GM12891 (cell line): ENCODE results near the gene SLC16A3.
"Not testable (repeated sequence)": the region's sequence is repeated elsewhere in the genome, so short reads cannot be mapped to it uniquely, and the experiment has no call there.

Experiments used
- POLR2A ChIP-seq: IDR thresholded peaks from 2 replicates; pipeline ENCODE4 v1.6.1; 2011; ENCODE audit warnings: low read depth, low read length, control low read depth
- POLR2AphosphoS5 ChIP-seq: IDR thresholded peaks from 2 replicates; pipeline ENCODE4 v1.6.1; 2011; ENCODE audit warnings: low read depth, low read length, control low read depth
- POU2F2 ChIP-seq: IDR thresholded peaks from 2 replicates; pipeline ENCODE4 v1.6.1; 2011; ENCODE audit warnings: low read depth, mild to moderate bottlenecking, control low read depth, low read length, moderate library complexity
- SPI1 ChIP-seq: IDR thresholded peaks from 2 replicates; pipeline ENCODE4 v1.6.1; 2011; ENCODE audit warnings: low read depth, low read length, control low read depth
- TAF1 ChIP-seq: IDR thresholded peaks from 2 replicates; pipeline ENCODE4 v1.6.1; 2011; ENCODE audit warnings: low read depth, low read length, control low read depth

- TF ChIP-seq POLR2A, POLR2AphosphoS5, POU2F2, TAF1, SPI1: not testable (repeated sequence)
Measured at GRCh38 chr17:82254096-82254495, 25.3 kb downstream of the SLC16A3 start.
